ENCODE measurements around the gene HSH2D. TPM values are rescaled to one million over a fixed set of nuclear protein-coding genes. Genes with fewer than 3 reads are reported as not detected.

The HSH2D gene
- total and polyA plus RNA-seq, 2 of the 13 experiments (the other 11 are each of a cell fraction or from before 2014, with no cell fraction given) = 0.69 to 3.2 TPM

GRCh38 chr19:16200038-16201010 is 56.8 kb downstream of the HSH2D start (continued):
- TF ChIP-seq ZNF777 (CRISPR knock-in tag; IDR thresholded peaks at IDR 0.05) (no peak), SATB2 (CRISPR knock-in tag; IDR thresholded peaks at IDR 0.05) (no peak), DR1 (CRISPR knock-in tag; IDR thresholded peaks at IDR 0.05) (no peak), TBX2 (CRISPR knock-in tag; IDR thresholded peaks at IDR 0.05; ENCODE audit: borderline replicate concordance) (no peak), NCOR1 (IDR thresholded peaks at IDR 0.05; ENCODE audit: borderline replicate concordance, low read length) (peak; percentile 98), ARHGAP35 (CRISPR knock-in tag; IDR thresholded peaks at IDR 0.05; ENCODE audit: borderline replicate concordance) (no peak), ZFP62 (CRISPR knock-in tag; IDR thresholded peaks at IDR 0.05) (no peak), RFX1 (IDR thresholded peaks at IDR 0.05) (no peak), TFDP1 (CRISPR knock-in tag; IDR thresholded peaks at IDR 0.05; ENCODE audit: borderline replicate concordance) (no peak), HIVEP1 (CRISPR knock-in tag; IDR thresholded peaks at IDR 0.05) (peak; percentile 20; the same call in 1 of the 2 replicates), HCFC1 (IDR thresholded peaks at IDR 0.05; ENCODE audit: low read depth, low read length) (no peak), ZSCAN12 (CRISPR knock-in tag; IDR thresholded peaks at IDR 0.05) (no peak), NFRKB (IDR thresholded peaks at IDR 0.05) (no peak), REXO4 (CRISPR knock-in tag; IDR thresholded peaks at IDR 0.05; ENCODE audit: borderline replicate concordance) (no peak), JARID2 (CRISPR knock-in tag; IDR thresholded peaks at IDR 0.05; ENCODE audit: insufficient replicate concordance) (no peak), ZNF30 (CRISPR knock-in tag; IDR thresholded peaks at IDR 0.05) (no peak), ZNF547 (CRISPR knock-in tag; IDR thresholded peaks at IDR 0.05) (no peak), IRF9 (CRISPR knock-in tag; IDR thresholded peaks at IDR 0.05; ENCODE audit: borderline replicate concordance) (no peak), ZKSCAN5 (CRISPR knock-in tag; IDR thresholded peaks at IDR 0.05) (no peak), ZNF225 (CRISPR knock-in tag; IDR thresholded peaks at IDR 0.05) (no peak), HNRNPLL (IDR thresholded peaks at IDR 0.05; ENCODE audit: low read depth, low read length, poor library complexity, severe bottlenecking) (no peak), SRSF1 (optimal IDR thresholded peaks at IDR 0.05; ENCODE audit: low read depth, low read length) (no peak)
- TF ChIP-seq, protein P1, sequence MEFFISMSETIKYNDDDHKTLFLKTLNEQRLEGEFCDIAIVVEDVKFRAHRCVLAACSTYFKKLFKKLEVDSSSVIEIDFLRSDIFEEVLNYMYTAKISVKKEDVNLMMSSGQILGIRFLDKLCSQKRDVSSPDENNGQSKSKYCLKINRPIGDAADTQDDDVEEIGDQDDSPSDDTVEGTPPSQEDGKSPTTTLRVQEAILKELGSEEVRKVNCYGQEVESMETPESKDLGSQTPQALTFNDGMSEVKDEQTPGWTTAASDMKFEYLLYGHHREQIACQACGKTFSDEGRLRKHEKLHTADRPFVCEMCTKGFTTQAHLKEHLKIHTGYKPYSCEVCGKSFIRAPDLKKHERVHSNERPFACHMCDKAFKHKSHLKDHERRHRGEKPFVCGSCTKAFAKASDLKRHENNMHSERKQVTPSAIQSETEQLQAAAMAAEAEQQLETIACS (CRISPR knock-in tag; IDR thresholded peaks at IDR 0.05) = no peak
- TF ChIP-seq, protein P2, sequence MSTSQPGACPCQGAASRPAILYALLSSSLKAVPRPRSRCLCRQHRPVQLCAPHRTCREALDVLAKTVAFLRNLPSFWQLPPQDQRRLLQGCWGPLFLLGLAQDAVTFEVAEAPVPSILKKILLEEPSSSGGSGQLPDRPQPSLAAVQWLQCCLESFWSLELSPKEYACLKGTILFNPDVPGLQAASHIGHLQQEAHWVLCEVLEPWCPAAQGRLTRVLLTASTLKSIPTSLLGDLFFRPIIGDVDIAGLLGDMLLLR (CRISPR knock-in tag; IDR thresholded peaks at IDR 0.05) = no peak
- TF ChIP-seq, protein P3, sequence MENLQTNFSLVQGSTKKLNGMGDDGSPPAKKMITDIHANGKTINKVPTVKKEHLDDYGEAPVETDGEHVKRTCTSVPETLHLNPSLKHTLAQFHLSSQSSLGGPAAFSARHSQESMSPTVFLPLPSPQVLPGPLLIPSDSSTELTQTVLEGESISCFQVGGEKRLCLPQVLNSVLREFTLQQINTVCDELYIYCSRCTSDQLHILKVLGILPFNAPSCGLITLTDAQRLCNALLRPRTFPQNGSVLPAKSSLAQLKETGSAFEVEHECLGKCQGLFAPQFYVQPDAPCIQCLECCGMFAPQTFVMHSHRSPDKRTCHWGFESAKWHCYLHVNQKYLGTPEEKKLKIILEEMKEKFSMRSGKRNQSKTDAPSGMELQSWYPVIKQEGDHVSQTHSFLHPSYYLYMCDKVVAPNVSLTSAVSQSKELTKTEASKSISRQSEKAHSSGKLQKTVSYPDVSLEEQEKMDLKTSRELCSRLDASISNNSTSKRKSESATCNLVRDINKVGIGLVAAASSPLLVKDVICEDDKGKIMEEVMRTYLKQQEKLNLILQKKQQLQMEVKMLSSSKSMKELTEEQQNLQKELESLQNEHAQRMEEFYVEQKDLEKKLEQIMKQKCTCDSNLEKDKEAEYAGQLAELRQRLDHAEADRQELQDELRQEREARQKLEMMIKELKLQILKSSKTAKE (CRISPR knock-in tag; IDR thresholded peaks at IDR 0.05; ENCODE audit: borderline replicate concordance) = no peak
